SKM-1 (cell line): Measurements from ENCODE around the gene CUX1.

Experiments used
- DNase-seq: peaks from one replicate; lab custom pipeline; 2025; ENCODE audit not compliant: unreplicated experiment; lab: John Stamatoyannopoulos, UW

The CUX1 gene, protein sequence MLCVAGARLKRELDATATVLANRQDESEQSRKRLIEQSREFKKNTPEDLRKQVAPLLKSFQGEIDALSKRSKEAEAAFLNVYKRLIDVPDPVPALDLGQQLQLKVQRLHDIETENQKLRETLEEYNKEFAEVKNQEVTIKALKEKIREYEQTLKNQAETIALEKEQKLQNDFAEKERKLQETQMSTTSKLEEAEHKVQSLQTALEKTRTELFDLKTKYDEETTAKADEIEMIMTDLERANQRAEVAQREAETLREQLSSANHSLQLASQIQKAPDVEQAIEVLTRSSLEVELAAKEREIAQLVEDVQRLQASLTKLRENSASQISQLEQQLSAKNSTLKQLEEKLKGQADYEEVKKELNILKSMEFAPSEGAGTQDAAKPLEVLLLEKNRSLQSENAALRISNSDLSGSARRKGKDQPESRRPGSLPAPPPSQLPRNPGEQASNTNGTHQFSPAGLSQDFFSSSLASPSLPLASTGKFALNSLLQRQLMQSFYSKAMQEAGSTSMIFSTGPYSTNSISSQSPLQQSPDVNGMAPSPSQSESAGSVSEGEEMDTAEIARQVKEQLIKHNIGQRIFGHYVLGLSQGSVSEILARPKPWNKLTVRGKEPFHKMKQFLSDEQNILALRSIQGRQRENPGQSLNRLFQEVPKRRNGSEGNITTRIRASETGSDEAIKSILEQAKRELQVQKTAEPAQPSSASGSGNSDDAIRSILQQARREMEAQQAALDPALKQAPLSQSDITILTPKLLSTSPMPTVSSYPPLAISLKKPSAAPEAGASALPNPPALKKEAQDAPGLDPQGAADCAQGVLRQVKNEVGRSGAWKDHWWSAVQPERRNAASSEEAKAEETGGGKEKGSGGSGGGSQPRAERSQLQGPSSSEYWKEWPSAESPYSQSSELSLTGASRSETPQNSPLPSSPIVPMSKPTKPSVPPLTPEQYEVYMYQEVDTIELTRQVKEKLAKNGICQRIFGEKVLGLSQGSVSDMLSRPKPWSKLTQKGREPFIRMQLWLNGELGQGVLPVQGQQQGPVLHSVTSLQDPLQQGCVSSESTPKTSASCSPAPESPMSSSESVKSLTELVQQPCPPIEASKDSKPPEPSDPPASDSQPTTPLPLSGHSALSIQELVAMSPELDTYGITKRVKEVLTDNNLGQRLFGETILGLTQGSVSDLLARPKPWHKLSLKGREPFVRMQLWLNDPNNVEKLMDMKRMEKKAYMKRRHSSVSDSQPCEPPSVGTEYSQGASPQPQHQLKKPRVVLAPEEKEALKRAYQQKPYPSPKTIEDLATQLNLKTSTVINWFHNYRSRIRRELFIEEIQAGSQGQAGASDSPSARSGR (N-terminal part only)

DNA sequence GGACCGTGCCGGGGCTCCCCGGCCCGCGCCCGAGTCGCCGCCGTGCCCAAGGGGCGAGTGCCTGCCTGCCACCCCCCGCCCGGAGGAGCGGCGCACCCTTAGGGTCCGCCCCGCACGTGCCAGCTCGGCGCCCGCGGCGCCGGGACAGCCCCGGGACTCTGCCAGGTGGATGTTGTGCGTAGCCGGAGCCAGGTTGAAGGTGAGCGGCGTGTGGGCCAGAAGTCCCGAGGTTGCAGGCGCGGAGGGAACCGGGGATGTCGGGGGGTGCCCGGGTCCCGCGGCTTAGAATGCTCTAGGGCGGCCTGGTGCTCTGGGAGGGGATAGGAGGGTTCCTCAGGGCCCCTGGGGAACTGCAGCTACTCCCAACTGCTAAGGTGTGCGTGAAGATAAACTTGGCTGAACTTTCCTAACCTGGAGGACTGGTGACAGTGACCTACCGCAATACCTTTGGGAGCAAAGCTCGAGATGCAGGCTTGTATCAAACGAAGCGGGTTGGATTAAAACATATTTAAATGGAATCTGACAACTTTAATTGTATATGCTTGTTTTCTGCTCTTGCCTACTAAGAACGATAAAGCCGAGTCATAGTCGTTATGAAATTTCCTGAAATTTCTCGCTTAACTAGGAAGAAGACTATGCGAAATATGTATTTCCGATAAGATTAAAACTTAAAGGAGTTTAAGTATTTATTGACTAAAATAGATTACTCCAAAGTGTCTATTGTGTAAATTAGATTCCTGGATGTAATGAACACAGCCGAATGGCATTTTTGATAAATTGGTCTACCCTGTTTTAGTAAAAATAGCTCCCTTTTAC lies at the start of gene CUX1:
TSS of gene CUX1 (plus strand) at position 156 of the 816 bp plus-strand sequence. CDS start at position 170, 14 bp downstream.
- DNase-seq, result no peak

DNA sequence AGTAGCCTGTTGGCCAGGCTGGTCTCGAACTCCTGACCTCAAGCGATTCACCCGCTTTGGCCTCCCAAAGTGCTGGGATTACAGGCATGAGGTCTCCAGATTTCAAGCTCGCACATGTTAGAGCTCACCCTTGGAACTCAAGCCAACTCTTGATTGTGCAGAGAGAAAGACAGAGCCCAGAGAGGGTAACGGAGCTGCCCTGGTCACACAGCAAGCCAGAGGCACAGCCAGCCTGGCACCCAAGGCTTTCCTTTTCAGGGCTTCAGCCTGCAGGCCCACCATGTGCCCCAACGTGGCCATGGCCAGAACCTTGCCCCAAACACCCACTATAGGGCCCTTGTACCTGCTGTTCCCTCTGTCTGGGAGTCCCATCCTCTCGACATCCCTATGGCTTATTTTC lies 49.1 kb upstream of the CUX1 start:
- no peak for DNase-seq

DNA sequence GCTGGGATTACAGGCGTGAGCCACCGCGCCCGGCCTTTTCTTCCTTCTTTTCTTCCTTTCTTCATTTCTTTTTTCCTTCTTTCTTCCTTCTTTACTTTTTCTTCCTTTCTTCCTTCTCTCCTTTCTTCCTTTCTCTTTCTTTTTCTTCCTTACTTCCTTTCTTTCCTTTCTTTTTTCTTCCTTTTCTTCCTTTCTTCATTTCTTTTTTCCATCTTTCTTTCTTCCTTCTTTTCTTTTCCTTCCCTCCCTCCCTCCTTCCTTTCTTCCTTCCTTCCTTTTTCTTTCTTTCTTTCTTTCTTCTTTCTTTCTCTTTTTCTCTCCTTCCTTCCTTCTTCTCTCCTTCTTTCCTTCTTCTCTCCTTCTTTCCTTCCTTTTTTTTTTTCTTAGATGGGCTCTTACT lies 47.0 kb upstream of the CUX1 start:
- DNase-seq, result no peak

DNA sequence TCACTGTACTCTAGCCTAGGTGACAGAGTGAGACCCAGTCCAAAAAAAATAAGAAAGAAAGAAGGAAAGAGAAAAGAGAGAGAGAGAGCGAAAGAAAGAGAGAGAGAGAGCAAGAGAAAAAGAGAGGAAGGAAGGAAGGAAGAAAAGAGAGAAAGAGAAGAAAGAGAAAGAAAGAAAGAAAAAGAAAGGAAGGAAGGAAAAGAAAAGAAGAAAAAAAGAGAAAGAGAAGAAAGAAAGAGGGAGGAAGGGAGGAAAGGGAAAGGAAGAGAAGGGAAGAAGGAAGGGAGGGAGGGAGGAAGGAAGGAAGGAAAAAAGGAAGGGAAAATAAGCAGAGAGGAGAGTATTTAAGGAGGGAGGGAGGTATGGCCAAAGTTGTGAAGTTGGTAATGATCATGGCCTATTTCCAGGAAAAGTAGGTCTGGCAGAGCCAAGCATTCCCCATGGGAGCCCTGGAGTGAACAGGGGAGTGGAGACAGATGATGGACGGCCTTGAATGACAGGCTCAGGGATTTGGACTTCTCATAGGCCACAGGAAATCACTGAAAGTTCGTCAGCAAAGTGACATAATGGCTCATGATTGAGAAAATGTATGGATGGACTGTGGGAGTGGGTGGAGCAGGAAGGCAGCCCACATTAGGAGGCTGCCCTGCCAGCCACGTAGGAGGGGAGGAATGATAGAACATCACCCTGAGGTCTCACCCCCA lies 44.8 kb upstream of the CUX1 start:
- DNase-seq, result no peak

DNA sequence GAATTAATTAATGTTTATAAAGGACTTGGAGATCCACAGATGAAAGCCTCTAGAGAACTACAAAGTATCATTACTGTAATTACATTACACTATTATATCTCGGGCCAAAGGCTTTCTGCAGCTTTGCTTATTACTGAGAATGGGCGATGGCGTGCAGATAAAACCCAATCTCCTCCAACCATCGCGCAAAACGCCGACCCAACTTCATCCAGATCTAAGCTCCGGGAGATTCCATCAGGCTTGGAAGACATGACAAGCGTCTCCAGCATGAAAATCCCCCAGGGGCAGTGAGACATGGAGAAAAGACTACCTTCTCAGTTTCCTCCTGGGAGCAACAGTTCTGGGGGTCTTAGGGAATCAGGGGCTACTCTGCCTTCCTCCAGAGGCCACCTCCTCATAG lies 42.2 kb upstream of the CUX1 start:
- DNase-seq, result no peak

DNA sequence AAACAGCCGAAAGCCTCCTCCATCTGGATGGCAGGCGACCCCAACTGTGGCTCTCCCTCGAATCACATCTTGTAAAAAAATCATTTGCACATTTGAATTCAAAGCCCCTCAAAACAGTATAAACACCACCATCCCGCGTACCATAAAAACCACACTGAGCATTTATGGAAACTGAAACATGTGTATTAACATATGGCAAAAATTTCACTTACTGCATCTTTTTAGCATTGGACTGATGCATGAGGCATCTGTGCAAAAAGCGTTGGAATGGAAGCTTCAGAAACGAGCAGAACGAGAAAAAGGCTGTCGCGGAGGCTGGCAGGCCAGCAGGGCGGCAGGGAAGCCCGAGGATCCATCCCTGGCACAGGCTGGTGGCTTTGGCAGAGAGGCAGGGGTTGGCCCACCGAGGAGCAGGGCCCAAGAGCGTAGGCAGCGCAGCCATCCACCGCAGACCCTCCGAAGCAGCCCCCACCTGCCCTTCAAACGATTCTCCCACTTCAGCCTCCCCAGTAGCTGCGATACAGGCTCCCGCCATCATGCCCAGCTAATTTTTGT lies 39.3 kb upstream of the CUX1 start:
- no peak for DNase-seq

DNA sequence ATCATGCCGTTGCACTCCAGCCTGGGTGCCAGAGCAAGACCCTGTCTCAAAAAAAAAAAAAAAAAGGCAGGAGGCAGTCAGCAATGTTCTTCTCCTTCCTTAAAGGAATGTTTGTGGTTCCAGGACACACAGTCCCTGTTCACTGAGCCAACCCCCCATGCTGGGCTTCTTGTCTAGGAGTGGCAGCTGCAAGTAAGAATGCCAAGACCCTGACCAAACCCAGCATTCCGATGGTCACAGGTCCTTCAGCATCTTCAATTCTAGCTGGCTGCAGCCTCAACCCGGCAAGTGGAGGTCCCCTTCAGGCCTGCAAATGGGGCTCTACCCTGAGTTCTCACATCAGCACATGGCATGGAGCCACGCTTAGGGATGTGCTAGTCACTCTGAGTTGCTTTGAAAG lies 38.2 kb upstream of the CUX1 start:
- DNase-seq, result no peak

DNA sequence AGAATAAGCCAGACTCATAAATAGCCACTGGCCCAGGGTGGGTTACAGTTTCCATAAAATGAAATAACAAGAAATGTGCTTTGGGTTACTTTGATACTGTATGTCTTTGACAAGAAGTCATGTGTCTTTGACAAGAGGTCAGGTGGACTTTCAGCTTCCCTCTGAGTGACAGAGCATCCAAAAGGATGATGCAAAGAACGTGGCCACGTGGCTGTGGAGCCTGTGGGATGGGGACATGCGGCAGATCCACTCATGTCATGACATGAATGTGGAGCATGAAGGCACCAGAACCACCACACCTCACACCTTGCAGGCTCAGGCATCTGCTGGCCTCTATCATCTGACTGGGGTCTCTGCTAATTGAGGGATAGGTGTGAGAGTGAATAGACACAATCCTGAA lies 37.1 kb upstream of the CUX1 start:
- DNase-seq, result no peak

DNA sequence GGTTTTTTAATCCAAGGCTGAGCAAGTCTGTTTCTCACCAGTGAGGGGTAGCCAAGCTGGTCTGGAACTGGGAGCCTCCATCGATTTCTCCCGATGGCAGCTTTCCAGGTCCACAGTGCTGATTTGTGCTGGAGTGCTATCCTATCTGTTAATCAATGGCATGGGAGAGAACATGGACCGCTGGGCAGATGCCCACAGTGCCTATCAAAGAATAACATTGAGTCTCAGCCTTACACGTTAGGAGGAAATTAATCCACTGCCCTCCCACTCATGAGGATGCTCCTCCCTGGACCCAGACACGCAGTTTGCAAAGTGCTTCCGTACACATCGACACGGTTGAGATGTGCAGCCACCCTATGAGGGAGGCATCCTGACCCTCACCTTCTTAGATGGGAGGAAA lies 36.0 kb upstream of the CUX1 start:
- no peak for DNase-seq

DNA sequence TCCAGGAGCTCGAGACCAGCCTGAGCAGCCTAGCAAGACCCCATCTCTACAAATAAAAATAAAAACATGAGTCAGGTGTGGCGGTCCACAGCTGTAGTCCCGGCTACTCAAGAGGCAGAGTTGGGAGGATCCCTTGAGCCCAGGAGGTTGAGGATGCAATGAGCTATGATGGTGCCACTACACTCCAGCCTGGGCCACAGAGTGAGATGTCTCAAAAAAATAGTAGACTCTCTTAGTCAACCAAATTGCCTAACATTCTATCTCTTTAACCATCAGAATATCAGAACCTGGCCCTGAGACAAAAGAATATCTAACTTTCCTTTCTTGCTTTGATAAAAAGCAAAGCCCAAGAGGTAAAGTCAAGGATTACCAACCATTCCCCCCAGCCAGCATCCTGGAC lies 35.0 kb upstream of the CUX1 start:
- DNase-seq, result no peak

DNA sequence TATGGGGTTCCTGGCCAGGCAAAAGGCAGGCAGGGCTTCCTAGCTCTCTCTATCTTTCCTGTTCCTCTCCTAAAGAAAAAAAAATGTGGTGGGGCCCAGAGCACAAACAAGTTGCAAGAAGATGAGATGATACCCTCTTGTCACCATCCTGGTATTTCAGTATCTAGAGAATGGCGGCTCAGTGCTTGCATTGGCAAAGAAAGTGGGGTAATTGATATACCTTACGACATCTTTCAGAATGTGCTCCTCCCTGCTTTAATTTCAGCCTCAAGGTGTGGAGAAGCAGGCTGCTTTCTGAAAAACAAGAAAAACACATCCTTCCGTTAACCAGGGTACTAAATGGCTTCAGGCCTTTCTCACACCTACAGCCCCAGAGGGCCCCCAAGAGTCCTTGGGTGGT lies 34.5 kb upstream of the CUX1 start:
- DNase-seq, result no peak

DNA sequence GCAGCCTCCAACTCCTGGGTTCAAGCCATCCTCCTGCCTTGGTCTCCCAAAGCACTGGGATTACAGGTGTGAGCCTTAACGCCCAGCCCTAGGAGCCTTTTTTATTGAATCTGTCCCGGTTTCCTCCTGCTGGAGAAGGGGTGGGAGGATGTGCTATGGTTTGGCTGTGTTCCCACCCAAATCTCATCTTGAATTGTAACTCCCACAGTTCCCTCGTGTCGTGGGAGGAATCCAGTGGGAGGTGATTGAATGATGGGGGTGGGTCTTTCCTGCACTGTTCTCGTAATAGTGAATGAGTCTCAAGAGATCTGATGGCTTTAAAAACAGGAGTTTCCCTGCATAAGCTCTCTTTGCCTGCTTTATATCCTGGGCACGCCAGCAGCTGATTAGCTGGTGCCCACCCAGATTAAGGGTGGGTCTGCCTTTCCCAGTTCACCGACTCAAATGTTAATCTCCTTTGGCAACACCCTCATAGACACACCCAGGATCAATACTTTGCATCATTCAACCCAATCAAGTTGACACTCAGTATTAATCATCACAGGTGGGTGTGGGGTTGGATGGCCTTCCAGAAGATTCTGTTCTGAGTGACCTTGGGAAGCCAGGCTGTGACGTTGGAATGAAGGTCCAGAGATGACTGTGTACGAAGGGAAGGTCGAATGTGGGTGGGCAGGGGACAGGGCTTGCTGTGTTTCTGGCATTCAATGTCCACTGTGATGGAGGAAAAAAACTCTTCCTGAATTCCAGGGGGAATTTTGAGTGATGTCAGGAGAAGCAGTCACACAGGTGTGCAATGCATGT lies 33.8 kb upstream of the CUX1 start:
- DNase-seq, result no peak

DNA sequence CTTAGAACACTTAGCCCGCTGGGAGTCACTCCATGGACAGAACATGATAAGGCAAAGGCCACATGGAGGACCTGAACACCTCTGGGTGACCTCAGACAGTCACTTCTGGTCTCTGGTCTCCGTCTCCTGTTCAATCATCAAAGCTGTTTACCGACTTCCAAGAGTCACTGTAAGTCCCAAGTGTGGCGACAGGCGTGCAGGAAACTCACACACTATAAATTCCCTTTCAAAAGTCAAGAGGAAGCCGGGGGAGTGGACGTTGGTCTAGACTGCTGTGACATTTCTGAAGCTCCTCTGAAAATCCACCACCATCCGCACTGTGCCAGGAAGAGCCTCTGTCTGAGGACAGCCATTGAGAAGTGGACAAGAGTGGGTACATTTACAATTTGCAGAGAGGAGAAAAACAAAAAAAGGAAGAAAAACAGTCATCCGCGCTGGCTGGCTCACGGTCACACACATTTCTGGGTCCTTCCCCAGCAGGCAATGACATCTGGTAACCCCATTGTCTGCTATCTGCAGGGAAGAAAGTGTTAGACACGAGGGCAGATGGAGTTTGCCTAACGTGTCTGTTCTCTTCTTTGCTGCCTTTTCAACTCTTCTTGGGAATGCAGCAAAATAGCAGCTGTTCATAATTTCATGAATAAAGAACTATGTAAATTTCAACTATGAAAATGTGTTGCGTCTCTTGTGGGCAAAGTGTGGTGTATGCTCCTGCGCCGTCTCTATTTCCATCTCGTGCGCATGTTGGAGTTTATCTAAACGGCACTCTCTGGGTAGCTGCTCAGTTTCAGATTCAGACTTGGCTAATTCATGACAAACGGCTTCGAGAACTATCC lies 32.9 kb upstream of the CUX1 start:
- DNase-seq, result no peak

DNA sequence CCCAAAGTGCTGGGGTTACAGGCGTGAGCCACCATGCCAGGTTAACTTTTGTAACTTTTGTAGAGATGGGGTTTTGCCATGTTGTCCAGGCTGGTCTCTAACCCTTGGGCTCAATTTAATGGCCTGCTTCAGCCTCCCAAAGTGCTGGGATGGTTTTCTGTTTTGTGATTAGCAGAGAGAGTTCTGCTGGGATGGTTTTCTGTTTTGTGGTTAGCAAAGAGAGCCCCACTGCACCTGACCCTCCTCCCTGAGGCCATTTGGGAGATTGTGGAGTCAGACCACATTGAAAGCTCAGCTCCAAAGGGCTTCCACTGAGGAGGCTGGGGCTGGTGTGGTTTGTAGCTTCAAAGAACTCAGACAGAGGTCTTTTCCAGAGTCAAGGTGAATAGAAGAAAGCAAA lies 29.6 kb upstream of the CUX1 start:
- DNase-seq, result no peak

DNA sequence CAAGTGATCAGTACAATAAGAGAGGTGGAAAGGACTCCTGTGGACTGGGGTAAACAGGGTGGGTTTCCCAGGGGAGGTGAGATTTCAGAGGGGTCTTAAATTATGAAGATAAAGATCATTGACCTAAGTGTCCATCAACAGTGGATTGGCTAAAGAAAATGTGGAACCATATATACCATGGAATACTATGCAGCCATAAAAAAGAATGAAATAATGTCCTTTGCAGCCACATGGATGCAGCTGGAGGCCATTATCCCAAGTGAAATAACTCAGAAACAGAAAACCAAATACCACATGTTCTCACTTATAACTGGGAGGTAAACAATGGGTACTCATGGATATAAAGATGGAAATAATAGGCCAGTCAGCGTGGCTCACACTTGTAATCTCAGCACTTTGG lies 28.9 kb upstream of the CUX1 start:
- no peak for DNase-seq

DNA sequence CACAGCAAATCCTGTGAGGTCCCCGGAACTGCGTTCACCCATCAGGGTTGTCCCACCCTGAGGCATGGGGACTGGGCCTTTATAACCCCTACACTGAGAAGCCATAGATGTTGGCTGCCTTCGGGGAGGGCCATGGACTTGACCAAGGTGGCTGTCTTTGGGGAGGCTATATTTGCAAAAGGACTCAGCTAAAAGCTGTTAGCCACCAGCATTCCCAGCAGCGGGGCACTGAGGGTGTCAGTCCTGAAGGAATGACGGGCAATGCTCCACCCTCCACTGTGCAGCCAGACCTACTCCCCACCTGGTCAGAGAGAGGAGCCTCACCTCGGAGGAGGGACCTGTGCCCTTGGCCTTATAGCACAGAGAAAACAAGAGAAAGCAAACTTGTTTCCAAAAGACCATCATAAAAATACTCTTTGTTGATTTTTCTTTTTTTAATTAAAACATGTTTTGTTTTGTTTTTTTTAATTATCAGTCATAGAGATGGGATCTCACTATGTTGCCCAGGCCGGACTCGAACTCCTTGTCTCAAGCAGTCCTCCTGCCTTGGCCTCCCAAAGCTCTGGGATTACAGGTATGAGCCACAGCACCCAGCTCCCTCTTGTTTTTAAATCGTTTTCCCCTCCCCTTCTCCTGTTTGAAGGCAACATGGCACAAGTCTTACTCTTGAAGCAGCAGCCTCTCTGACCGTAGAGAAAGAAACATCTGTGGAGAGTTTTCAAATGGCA lies 26.7 kb upstream of the CUX1 start:
- DNase-seq, result no peak

DNA sequence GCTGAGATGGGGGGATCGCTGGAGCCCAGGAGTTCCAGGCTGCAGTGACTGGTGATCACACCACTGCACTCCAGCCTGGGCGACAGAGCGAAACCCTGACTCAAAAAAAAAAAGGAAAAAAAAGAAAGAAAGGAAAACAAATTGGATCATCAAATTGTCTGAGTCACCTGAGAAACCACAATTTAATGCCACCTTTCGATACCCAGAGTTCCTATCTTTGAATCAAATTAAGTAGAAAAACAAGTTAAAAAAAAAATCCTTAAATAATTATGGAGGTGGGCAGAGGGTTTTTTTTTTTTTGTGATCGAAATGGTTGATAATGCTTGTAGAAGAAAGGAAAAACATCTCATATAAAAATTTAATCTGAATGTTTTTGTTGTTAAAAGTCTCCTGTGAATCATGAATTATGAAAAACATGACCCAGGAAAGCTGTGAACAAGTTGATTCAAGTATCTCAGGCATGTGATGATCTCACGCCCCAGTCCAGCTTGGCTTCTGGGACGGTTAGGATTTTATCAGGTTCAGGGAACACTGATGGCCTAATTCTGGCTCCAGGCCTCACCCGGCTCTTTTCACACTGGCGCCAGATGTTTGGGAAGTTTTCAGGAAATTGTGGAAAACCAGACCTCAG lies 25.3 kb upstream of the CUX1 start:
- no peak for DNase-seq
